AG20443 (cell line): ENCODE data around the gene HEXD.
A peak's percentile ranks its signal among the peaks of the same experiment; 100 is the strongest.
"Not testable (repeated sequence)": the region's sequence is repeated elsewhere in the genome, so short reads cannot be mapped to it uniquely, and the experiment has no call there.

Experiments used
- DNase-seq: peaks from one replicate; pipeline ENCODE4 v3.0.0; 2012; ENCODE audit warnings: low spot score, mixed read lengths

Gene HEXD

GRCh38 chr17:82382220-82382932 lies 35.8 kb upstream of the HEXD start:
- DNase-seq, result not testable (repeated sequence)

DNA sequence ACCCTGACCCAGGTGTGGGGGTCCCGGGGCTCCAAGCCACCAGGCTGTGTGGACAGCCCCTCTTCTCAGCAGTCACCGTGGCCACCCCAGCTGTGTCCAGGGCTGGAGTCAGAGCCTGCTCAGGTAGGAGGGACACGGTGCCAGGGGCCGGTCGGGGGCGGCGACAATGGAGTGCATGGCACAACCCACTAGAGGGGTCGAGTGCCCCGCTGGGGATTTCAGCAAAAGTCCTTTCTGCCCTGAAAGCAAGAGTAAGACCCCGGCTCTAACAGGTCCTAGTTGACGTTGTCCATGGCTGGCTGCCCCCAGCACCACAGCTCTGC lies 35.3 kb upstream of the HEXD start:
- DNase-seq, result no peak

- DNase-seq, result no peak
These were observed 34.7 kb upstream of the HEXD start for GRCh38 chr17:82383411-82383810.

DNA sequence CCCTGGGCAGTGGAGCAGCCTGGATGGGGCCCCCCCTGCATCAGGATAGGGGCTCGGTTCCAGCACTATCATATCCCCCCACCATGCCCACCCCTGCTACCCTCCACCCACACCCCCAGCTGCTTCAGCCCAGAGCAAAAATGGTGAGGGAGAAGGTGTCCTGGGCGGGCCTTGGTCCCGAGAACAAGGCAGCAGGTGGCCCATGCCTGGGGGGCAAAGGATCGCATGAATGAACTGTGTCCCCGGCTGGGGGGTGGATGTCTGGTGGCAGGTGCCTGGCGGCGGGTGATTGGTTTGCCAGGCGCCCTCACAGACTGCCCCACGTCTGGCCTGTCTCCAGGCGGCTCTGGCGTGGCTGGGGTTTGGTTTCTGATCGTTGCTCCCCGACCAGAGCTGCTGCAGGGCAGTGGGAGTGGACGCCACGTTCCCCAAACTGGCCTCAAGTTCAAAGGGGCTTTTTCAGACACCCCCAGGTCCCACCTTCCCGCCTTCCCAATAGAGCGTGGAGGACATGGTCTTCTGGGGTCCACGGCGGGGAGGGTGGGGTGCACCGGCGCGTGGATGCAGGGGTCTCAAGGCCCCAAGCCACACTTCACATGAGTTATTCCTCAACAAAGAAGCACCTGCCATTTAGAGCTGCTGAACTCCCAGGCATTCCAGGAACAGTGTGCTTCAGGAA lies 34.0 kb upstream of the HEXD start:
- DNase-seq, result no peak

DNA sequence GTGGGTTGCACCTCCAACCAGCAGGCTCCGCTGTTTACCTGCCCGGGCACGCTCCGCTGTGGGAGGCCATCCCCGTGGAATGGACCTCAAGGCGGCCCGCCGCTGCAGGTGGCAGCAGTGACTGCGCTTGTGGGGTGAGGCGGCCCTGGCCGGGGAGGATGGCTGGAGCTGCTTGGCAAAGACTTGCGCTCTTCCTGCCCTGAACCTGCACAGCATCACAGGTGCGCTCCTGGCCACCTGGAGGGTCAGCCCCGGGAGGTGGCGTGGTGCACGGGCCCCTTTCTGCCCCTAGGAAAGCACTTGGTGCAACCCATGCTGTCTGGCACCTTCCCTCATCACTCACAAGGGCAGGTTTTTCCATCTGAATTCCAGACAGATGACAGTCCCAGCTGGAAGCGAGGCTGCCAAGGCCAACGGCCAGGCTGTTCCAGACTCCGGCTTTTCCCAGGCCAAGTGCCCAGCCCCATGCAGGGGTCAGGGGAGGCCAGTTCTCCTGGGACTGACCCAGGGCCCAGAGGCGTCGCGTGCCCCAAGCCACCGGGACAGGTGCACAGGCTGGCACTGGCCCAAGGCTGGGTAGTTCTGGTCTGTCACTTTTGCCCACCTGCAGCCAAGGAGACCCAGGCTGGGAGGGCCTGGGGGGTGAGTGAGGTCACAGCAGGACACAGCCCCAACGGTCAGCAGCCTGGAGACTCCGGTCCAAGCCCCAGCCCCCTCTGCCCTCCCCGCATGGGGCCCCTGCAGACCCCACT lies 33.2 kb upstream of the HEXD start:
- peak; percentile 92 for DNase-seq

DNA sequence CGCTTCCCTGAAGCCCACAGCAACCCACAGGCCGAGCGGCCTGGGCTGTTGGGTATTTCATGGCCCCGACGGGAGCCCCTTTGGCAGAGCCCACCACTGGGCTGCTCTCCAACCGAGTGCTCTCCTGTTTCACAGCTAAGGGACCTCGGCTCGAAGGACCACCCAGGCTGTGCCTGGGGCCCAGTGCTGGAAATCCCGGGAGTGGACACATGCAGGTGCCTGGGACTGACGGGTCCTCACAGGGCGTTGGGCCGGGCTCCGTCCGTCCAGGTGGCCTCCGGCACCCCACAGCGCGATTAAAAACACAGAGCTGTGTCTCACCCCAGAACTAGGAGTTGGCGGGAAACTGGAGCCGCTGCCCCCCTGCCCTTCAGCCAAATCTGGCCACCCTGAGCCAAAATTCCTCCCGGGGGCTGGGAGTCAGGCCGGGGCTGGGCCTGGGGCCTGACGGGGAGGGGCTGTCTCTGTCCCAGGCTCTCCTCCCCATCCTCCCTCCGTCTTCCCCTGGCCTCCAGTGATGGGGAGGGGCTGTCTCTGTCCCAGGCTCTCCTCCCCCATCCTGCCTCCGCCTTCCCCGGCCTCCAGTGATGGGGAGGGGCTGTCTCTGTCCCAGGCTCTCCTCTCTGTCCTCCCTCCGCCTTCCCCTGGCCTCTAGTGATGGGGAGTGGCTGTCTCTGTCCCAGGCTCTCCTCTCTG lies 32.4 kb upstream of the HEXD start:
- no peak for DNase-seq

- no peak for DNase-seq
These were observed 31.8 kb upstream of the HEXD start for GRCh38 chr17:82386255-82386831.

DNA sequence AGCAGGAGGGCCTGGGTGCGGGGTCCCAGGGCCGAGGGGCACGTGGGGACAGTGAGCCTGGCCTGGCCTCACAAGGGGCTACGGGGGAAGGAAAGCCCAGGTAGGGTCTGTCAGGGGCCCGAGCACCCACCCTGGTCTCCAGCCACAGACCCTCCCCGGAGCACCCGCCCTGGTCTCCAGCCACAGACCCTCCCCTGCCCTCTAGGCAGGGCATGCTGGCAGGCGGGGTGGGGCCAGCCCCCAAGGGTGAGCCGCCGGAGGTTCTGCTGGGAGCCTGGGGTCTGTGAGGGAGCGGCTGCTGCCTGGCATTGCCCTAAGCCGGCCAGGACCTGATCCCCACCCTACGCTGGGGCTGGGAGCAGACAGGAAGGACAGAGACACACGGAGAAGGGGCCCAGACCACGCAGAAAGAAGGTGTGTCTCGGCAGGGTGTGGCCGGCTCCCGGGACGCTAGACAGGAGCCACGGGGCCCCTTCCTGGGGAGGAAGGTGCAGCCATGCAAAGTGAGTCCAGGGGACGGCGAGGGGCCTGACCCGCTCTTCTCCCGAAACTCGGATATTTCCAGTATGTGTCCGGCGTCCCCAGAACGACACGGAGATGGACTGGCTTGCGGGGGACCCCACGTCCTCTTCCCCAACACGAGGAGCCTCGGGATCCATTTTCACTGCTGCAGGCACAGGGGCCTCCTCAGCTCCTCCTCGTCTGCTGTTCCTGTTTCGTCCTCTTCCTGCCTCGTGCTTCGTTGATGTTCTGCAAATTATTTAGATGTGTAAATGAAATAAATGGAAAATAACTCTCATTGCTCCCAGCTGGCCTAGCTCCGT lies 31.1 kb upstream of the HEXD start:
- DNase-seq, result no peak

DNA sequence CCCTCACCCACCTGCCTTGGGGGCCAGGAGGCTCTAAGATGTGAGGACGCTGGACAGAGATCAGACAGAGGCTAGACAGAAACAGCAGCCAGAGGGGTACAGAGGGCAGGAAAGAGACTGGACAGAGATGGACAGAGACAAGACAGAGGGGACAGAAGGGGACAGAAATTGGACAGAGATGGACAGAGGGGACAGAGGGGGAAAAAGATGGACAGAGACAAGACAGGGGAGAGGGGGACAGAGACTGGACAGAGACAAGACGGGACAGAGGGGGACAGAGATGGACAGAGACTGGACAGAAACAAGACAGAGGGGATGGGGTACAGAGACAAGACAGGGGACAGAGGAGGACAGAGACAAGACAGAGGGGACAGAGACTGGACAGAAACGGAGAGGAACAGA lies 30.4 kb upstream of the HEXD start:
- no peak for DNase-seq

- peak; percentile 61 for DNase-seq
These were observed 29.8 kb upstream of the HEXD start for GRCh38 chr17:82388223-82388921.

DNA sequence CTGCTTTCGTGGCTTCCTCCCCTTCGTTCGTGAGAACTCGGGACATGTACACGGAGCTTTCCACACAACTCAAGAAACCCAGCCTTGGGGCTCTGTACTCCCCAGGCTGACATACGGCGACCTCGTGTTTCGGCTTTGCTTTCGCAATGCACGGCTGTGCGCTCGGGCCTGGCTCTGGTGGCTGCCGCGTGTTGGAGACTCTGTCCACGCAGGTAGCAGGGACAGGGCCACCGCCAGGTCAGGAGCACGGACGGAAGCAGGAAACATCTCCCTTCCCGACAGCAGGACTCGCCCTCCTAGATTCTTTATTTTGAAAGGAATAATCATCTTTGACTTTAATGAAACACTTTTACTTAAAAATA lies 29.2 kb upstream of the HEXD start:
- no peak for DNase-seq

GRCh38 chr17:82389379-82389778 lies 28.8 kb upstream of the HEXD start:
- no peak for DNase-seq

DNA sequence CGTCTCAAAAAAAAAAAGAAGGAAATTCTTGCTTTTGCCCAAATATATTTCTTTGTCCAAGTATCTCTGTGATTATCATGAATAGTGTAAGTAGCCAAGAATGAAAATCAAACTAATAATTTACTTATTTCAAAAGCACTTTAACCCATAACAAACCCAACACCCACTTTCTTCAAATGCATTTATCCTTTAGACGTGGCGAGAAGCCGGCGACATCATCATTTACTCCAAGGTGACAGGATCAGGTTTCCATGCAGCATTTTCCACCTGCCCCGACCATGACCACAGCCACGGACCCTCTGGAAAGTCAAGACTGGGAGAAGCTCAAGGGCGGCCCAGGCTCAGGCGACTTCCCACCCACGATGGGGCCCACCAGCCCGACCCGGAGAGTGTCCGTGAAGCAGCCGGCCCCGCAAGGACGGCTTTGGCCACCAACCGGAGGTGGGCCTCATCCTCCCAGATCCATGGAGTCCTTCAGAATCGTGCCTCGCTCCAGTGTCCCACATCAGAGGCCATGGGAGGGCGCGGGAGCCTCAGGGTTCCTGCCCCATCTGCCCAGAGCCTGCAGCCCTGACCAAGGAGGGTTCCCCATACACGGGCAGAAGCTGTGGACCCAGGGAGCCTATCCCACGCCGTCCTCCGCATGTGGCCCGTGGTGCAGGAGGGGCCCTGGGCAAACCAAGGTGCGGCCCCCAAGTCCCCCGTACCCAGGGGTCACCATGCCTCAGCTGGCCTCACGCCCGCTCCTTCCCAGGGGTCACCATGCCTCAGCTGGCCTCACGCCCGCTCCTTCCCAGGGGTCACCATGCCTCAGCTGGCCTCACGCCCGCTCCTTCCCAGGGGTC lies 27.9 kb upstream of the HEXD start:
- no peak for DNase-seq

DNA sequence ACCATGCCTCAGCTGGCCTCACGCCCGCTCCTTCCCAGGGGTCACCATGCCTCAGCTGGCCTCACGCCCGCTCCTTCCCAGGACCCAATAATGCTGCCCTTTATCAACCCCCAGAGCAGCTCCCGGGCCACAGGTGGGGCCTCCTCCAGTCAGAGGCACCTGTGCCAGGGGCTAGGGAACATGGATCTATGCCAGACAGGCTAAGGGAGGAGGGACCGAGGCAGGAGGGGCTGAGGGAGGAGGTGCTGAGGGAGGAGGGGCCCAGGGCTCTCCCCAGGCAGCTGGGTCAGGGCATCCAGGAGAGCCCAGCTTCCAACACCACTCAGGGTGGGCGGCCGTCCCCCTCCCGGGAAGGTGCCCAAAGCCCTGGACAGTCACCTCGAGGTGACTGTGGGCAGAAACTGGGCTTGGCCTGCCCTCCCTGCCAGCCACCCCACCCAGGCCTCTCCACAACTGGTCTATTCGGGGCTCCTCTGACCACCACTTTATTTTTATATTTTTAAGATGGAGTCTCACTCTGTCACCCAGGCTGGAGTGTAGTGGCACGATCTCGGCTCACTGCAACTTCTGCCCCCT lies 27.2 kb upstream of the HEXD start:
- DNase-seq, result no peak

- DNase-seq, result no peak
These were observed 26.6 kb upstream of the HEXD start for GRCh38 chr17:82391496-82392066.

DNA sequence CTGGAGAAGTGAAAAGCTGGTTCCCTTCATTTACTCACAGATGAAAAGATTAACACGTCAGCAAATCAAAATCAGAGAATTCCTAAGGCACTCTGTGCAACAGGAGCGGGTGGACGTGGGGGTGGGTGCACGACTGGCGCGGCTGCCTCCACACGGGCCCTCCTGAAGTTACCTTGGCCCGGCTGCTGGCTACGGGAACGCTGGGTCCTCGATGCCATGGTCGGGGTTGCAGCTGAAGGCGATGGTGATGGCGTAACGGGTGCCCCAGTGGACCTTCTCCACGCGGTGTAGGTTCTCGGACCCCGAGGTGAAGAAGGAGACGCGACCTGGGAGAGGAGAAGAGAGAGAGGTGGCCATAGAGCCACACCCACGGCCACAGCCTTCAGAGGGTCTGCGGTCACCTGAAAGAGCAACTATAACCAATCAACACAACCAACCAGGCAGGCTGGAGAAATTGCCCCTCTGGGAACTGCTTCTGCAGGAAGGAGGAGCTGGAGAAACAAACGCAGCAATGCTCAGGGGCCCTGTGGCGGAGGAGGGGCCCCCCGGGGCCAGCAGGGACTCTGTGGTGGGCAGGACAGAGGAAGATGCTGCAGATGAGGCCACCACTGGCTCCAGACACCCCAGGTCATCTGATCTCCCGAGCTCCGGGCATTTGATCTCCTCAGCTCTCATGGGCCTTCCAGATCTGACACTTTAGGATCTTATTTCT lies 25.8 kb upstream of the HEXD start:
- no peak for DNase-seq

DNA sequence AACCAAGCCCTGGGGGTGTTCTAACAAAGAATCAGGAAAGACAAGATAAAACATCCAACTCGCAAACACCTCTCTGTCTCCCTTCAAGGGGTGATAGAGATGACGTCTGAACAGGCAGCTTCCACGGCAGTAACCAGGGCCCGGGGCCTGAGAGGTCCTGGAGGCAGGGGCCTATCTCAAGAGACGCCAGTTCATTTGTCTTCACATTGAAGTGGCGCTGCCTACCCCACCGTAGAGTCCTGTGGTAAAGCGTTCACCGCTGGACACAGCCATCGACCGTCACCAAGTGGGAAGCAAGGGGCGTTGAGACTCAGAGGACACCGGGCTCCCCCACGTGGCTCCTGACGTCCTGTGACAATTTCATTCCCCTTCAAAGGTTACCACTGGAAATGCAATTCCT lies 25.2 kb upstream of the HEXD start:
- DNase-seq, result no peak

DNA sequence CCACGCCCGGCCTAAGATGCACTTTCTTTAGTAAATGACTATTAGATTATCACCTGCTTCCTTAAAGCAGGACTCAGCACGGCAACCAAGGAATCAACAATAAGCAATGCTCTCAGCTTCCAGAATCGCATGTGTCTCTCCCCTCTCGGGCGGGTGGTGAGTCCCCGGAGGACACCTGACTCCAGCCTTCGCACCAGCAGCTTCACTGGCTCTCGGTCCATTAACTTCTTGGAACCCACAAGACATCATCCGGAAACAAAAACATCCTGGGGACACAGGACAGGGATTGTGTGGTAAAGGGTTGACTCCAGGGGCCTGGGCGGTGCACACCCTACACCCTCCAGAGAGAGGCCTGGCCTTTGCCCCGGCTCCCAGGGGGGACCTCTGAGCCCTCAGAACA lies 23.9 kb upstream of the HEXD start:
- no peak for DNase-seq
